ENCODE results near the gene NHERF1. TPM values are rescaled to one million over a fixed set of nuclear protein-coding genes. Genes with fewer than 3 reads are reported as not detected.

Gene NHERF1
- total and polyA plus RNA-seq, 2 of the 4 experiments (the other 2 are of a cell fraction), result 3.8 to 11.8 TPM

GRCh38 chr17:74752822-74753401 lies 4.5 kb downstream of the NHERF1 start:
- H3K79me1 ChIP-seq (ENCODE audit: low read depth in 1 of 2, low read length in 2 of 2), result peaks cover 6 to 22% of the 10 kb centered on the region in 2 experiments
- H3K4me1 ChIP-seq (ENCODE audit: control insufficient read depth, insufficient read depth, low read length), result peaks cover 8% of the 10 kb centered on the region; the same call in 1 of the 2 replicates
- H3K9me1 ChIP-seq (ENCODE audit: insufficient read depth, low read length), result peaks cover 3% of the 10 kb centered on the region
- no peak overlapping the region for H3K4me3 ChIP-seq (ENCODE audit: insufficient read depth, low read depth, low read length)
- peaks cover 4% of the 10 kb centered on the region; the same call in 1 of the 2 replicates for H4K20me1 ChIP-seq (ENCODE audit: insufficient read depth, low read length)
- ChIA-PET POLR2A (ENCODE audit: unreplicated experiment) (no interaction called here), CTCF (interaction anchor here (0.6 kb wide), 1 partner anchor 568 kb away, joined by 3 read pairs; no protein-coding TSS in a partner anchor)
- no peak overlapping the region for H2AFZ ChIP-seq (replicated peaks; ENCODE audit: low read length, poor library complexity)
- no peak overlapping the region for H3K4ac ChIP-seq (ENCODE audit: low read depth, low read length)
- in situ Hi-C loops (cut with MboI; ENCODE audit: low sequenced_read_pairs) (no loop called here), intact Hi-C loops (cut with micrococcal nuclease) (no loop called here), dilution Hi-C loops (cut with HindIII; ENCODE audit: low sequenced_read_pairs, unreplicated experiment) (no loop called here)
- no TSS peak for BruUV-seq (replicated peaks)
- H3K18ac ChIP-seq (ENCODE audit: low read depth, low read length), result no peak overlapping the region
- H3K36me3 ChIP-seq (ENCODE audit: control insufficient read depth, insufficient read depth, low read length), result no peaks in the 10 kb centered on the region
- H2BK120ac ChIP-seq (ENCODE audit: low read depth, low read length), result no peak overlapping the region
- 80% methylated on average over 1 of the region's 7 CpGs; no CpG with 5 or more reads in 1 of the 2 experiments for WGBS, 2 experiments (ENCODE audit: extremely low coverage in 2 of 2, insufficient read length in 1 of 2)
- no peak for TF ChIP-seq POLR2A (IDR thresholded peaks at IDR 0.05; ENCODE audit: low read depth, low read length)
- H4K91ac ChIP-seq (ENCODE audit: insufficient read depth, low read depth, low read length), result no peak overlapping the region
- H2BK5ac ChIP-seq (ENCODE audit: low read depth, low read length, poor library complexity, severe bottlenecking), result no peak overlapping the region
- no peak overlapping the region for H4K5ac ChIP-seq (ENCODE audit: low read depth, low read length)
- no peak overlapping the region for H4K8ac ChIP-seq (ENCODE audit: low read depth in 2 of 2, low read length in 2 of 2)
- no peak for ATAC-seq (ENCODE audit: low read depth)
- no peak overlapping the region for H2BK20ac ChIP-seq (ENCODE audit: low read depth, low read length)
- H2AK9ac ChIP-seq (replicated peaks; ENCODE audit: low read depth, low read length, poor library complexity), result no peak overlapping the region
- no peak overlapping the region for H3K23ac ChIP-seq (ENCODE audit: low read depth, low read length)
- no peak overlapping the region for H2BK15ac ChIP-seq (ENCODE audit: low read depth, low read length)
- no peak overlapping the region for H3K9ac ChIP-seq (ENCODE audit: low read depth, low read length)
- H3K4me2 ChIP-seq (ENCODE audit: low read depth, low read length), result no peak overlapping the region
- no peak for DNase-seq
- H3K14ac ChIP-seq (replicated peaks; ENCODE audit: low read depth, low read length), result no peak overlapping the region
- no peak overlapping the region for H2AK5ac ChIP-seq (ENCODE audit: low read depth, low read length)
- H3K9me3 ChIP-seq (ENCODE audit: control insufficient read depth, insufficient read depth, low read length), result no peaks in the 10 kb centered on the region
- H3K27ac ChIP-seq (ENCODE audit: insufficient read depth, low read length), result no peak overlapping the region
- no peak overlapping the region for H3K56ac ChIP-seq (ENCODE audit: extremely low read depth, insufficient read depth, low read length)
- H3K27me3 ChIP-seq (ENCODE audit: control insufficient read depth, insufficient read depth, low read length), result no peaks in the 10 kb centered on the region
